WTC11 (cell line): ENCODE results near the gene FER. TPM values are rescaled to one million over a fixed set of nuclear protein-coding genes. Genes with fewer than 3 reads are reported as not detected.

Experiments used
- ATAC-seq: fragments of 200-7000 bp; cut with Tn5 transposase; 2 replicates; pipeline ENCODE4 v1.10.0; 2021; ENCODE audit warnings: mild to moderate bottlenecking, moderate library complexity
- CTCF ChIA-PET: fragments of 300-600 bp; sonication (Branson Sonifier 250); formaldehyde crosslinking; loops from one replicate; lab custom pipeline; 2021; ENCODE audit warnings: antibody characterized with exemption; lab: Charles Lee
- POLR2A ChIA-PET: fragments of 350-600 bp; sonication (Branson Sonifier 250); formaldehyde crosslinking; loops from one replicate; lab custom pipeline; 2021; ENCODE audit warnings: antibody characterized with exemption; lab: Charles Lee
- DNase-seq: peaks from one replicate; pipeline ENCODE4 v3.0.0; 2021; ENCODE audit warnings: low spot score
- H3K27ac Mint-ChIP-seq: 2 replicates; pipeline ENCODE4 v1.8.0; 2021; ENCODE audit warnings: mixed read lengths
- H3K27me3 Mint-ChIP-seq: 2 replicates; pipeline ENCODE4 v1.8.0; 2021; ENCODE audit warnings: low read depth, mild to moderate bottlenecking, moderate library complexity, mixed read lengths
- H3K36me3 Mint-ChIP-seq: 2 replicates; pipeline ENCODE4 v1.8.0; 2021; ENCODE audit warnings: mixed read lengths
- H3K4me1 Mint-ChIP-seq: 2 replicates; pipeline ENCODE4 v1.8.0; 2022; ENCODE audit warnings: mixed read lengths
- H3K4me3 Mint-ChIP-seq: 2 replicates; pipeline ENCODE4 v1.8.0; 2021; ENCODE audit warnings: mild to moderate bottlenecking, moderate library complexity, mixed read lengths
- H3K9me3 Mint-ChIP-seq: 2 replicates; pipeline ENCODE4 v1.8.0; 2021; ENCODE audit warnings: mixed read lengths
- CBFB ChIP-seq: sonication (generic); formaldehyde crosslinking; IDR thresholded peaks from 2 replicates; pipeline ENCODE4 v1.8.1; 2022; ENCODE audit warnings: mild to moderate bottlenecking, low read depth, missing genetic modification reagents
- CREM ChIP-seq: sonication (generic); formaldehyde crosslinking; IDR thresholded peaks from 2 replicates; pipeline ENCODE4 v1.8.1; 2022; ENCODE audit warnings: mild to moderate bottlenecking, missing genetic modification reagents, moderate library complexity
- E2F1 ChIP-seq: sonication (generic); formaldehyde crosslinking; IDR thresholded peaks from 2 replicates; pipeline ENCODE4 v1.8.0; 2022; ENCODE audit warnings: mild to moderate bottlenecking, missing genetic modification reagents
- GRHL2 ChIP-seq: fragments of 250-450 bp; sonication (Bioruptor Pico); IDR thresholded peaks from 2 replicates; pipeline ENCODE4 v1.8.0; 2022; ENCODE audit warnings: mild to moderate bottlenecking, moderate library complexity; ENCODE audit not compliant: insufficient replicate concordance, severe bottlenecking
- GTF2I ChIP-seq: fragments of 250-450 bp; sonication (Bioruptor Pico); conservative IDR thresholded peaks from 2 replicates; pipeline ENCODE4 v1.4.0; 2021; ENCODE audit warnings: mild to moderate bottlenecking
- HMGXB4 ChIP-seq: sonication (generic); formaldehyde crosslinking; IDR thresholded peaks from 2 replicates; pipeline ENCODE4 v1.8.1; 2023; ENCODE audit warnings: mild to moderate bottlenecking, moderate library complexity, missing genetic modification reagents
- IRF2 ChIP-seq: sonication (generic); formaldehyde crosslinking; IDR thresholded peaks from 2 replicates; pipeline ENCODE4 v1.8.0; 2022; ENCODE audit warnings: low read depth, missing genetic modification reagents, borderline replicate concordance
- JAZF1 ChIP-seq: fragments of 250-450 bp; sonication (Bioruptor Pico); IDR thresholded peaks from 2 replicates; pipeline ENCODE4 v1.9.0; 2021; ENCODE audit warnings: moderate library complexity, mild to moderate bottlenecking, inconsistent platforms
- KAT7 ChIP-seq: sonication (generic); formaldehyde crosslinking; IDR thresholded peaks from 2 replicates; pipeline ENCODE4 v1.8.1; 2023; ENCODE audit warnings: missing genetic modification reagents, mild to moderate bottlenecking, borderline replicate concordance
- NFYB ChIP-seq: sonication (generic); formaldehyde crosslinking; conservative IDR thresholded peaks from 2 replicates; pipeline ENCODE4 v1.8.0; 2022; ENCODE audit warnings: low read depth, missing genetic modification reagents
- STAT6 ChIP-seq: sonication (generic); formaldehyde crosslinking; conservative IDR thresholded peaks from 2 replicates; pipeline ENCODE4 v1.8.1; 2023; ENCODE audit warnings: mild to moderate bottlenecking, low read depth, missing genetic modification reagents, moderate library complexity
- TEAD1 ChIP-seq: sonication (generic); formaldehyde crosslinking; IDR thresholded peaks from 2 replicates; pipeline ENCODE4 v1.8.0; 2022; ENCODE audit warnings: mild to moderate bottlenecking, missing genetic modification reagents
- ZNF121 ChIP-seq: sonication (generic); formaldehyde crosslinking; IDR thresholded peaks from 2 replicates; pipeline ENCODE4 v1.8.0; 2023; ENCODE audit warnings: missing genetic modification reagents
- ZNF138 ChIP-seq: sonication (generic); formaldehyde crosslinking; conservative IDR thresholded peaks from 2 replicates; pipeline ENCODE4 v1.8.1; 2022; ENCODE audit warnings: mild to moderate bottlenecking, moderate library complexity, missing genetic modification reagents
- ZNF232 ChIP-seq: sonication (generic); formaldehyde crosslinking; IDR thresholded peaks from 2 replicates; pipeline ENCODE4 v1.8.0; 2022; ENCODE audit warnings: mild to moderate bottlenecking, missing genetic modification reagents
- ZNF416 ChIP-seq: fragments of 250-450 bp; sonication (Bioruptor Pico); IDR thresholded peaks from 2 replicates; pipeline ENCODE4 v1.9.0; 2021; ENCODE audit warnings: mild to moderate bottlenecking, inconsistent platforms
- ZNF423 ChIP-seq: fragments of 250-450 bp; sonication (Bioruptor Pico); IDR thresholded peaks from 2 replicates; pipeline ENCODE4 v2.1.2; 2022; ENCODE audit warnings: mild to moderate bottlenecking, moderate library complexity
- total RNA-seq: library from RNA; stranded (reverse); gene quantifications from 3 replicates; pipeline ENCODE4 v1.2.3, GENCODE V29; 2021

FER gene
- total RNA-seq, 1 experiment from 2014 or later = 13.8 TPM

GRCh38 chr5:109173036-109173794, 425.5 kb downstream of the FER start:
- POLR2A ChIA-PET = interaction anchor here (0.6 kb wide), 1 partner anchor 470 kb away, joined by 8 read pairs; no protein-coding TSS in a partner anchor
- no peak overlapping the region for H3K4me3 Mint-ChIP-seq
- ATAC-seq (no peak), DNase-seq (no peak)
- CTCF ChIA-PET = no interaction called here
- no peaks in the 10 kb centered on the region for H3K27me3 Mint-ChIP-seq
- TF ChIP-seq ZNF232 = no peak
- TF ChIP-seq IRF2 (CRISPR knock-in tag) = no peak
- peaks cover 44% of the 10 kb centered on the region for H3K4me1 Mint-ChIP-seq
- no peak overlapping the region for H3K27ac Mint-ChIP-seq
- H3K36me3 Mint-ChIP-seq = no peaks in the 10 kb centered on the region
- peaks cover 10% of the 10 kb centered on the region for H3K9me3 Mint-ChIP-seq

GRCh38 chr5:109177227-109177626, 429.5 kb downstream of the FER start:
- no peak for DNase-seq
- no peak overlapping the region for H3K4me3 Mint-ChIP-seq
- ChIA-PET POLR2A (no interaction called here), CTCF (no interaction called here)
- H3K27ac Mint-ChIP-seq = no peak overlapping the region
- H3K27me3 Mint-ChIP-seq = no peaks in the 10 kb centered on the region
- H3K9me3 Mint-ChIP-seq = peaks cover 6% of the 10 kb centered on the region
- H3K36me3 Mint-ChIP-seq = no peaks in the 10 kb centered on the region
- no peak for ATAC-seq
- TF ChIP-seq JAZF1 (CRISPR knock-in tag) = no peak
- peaks cover 22% of the 10 kb centered on the region for H3K4me1 Mint-ChIP-seq

- no peak for ATAC-seq
- H3K27me3 Mint-ChIP-seq = no peaks in the 10 kb centered on the region
- TF ChIP-seq ZNF423 (CRISPR knock-in tag) = no peak
- no peak for TF ChIP-seq HMGXB4
- TF ChIP-seq CBFB (CRISPR knock-in tag) = no peak
- no peak for TF ChIP-seq STAT6 (CRISPR knock-in tag)
- no peak for TF ChIP-seq CREM (CRISPR knock-in tag)
- TF ChIP-seq GTF2I = no peak
- no peak for TF ChIP-seq ZNF416 (CRISPR knock-in tag)
- TF ChIP-seq GRHL2 (CRISPR knock-in tag) = no peak
- TF ChIP-seq KAT7 (CRISPR knock-in tag) = no peak
- TF ChIP-seq ZNF138 (CRISPR knock-in tag) = no peak
- TF ChIP-seq JAZF1 (CRISPR knock-in tag) = no peak
- TF ChIP-seq NFYB = no peak
- TF ChIP-seq TEAD1 (CRISPR knock-in tag) = no peak
- TF ChIP-seq E2F1 (CRISPR knock-in tag) = no peak
- TF ChIP-seq ZNF121 = no peak
- no peaks in the 10 kb centered on the region for H3K36me3 Mint-ChIP-seq
- no peak overlapping the region for H3K4me3 Mint-ChIP-seq
- CTCF ChIA-PET = no interaction called here
- peaks cover 6% of the 10 kb centered on the region for H3K9me3 Mint-ChIP-seq
- POLR2A ChIA-PET = no interaction called here
- H3K27ac Mint-ChIP-seq = no peak overlapping the region
- H3K4me1 Mint-ChIP-seq = peaks cover 22% of the 10 kb centered on the region
- no peak for DNase-seq
Observed at GRCh38 chr5:109177782-109178181, 430.1 kb downstream of the FER start.
